ENCODE results near the gene RANBP3. TPM values are rescaled to one million over a fixed set of nuclear protein-coding genes. Genes with fewer than 3 reads are reported as not detected.
A peak's percentile ranks its signal among the peaks of the same experiment; 100 is the strongest.
"Not testable (repeated sequence)": the region's sequence is repeated elsewhere in the genome, so short reads cannot be mapped to it uniquely, and the experiment has no call there.

RANBP3 gene
- total and polyA plus RNA-seq, 2 experiments from 2014 or later, result 40.2 to 98.3 TPM

DNA sequence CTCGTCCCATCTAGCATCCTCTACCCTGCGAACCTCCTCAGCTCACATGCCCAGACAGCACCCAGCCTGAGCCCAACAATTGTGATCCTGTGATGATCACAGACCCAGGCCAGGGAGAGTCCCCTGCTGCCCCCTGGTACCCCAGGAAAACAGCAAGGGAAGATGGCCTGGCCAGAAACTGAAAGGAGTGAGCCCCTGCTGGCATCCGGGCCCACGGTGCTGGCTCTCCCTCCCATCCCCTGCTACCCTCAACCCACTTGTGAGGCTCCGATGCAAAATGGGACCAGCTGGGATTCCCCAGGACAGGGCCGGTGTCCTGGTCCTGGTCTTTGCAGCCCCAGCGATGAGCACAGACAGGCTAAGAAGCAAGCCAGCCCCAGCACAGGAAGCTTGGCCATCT, 14.1 kb downstream of the RANBP3 start (continued):
- TF ChIP-seq, protein P1, sequence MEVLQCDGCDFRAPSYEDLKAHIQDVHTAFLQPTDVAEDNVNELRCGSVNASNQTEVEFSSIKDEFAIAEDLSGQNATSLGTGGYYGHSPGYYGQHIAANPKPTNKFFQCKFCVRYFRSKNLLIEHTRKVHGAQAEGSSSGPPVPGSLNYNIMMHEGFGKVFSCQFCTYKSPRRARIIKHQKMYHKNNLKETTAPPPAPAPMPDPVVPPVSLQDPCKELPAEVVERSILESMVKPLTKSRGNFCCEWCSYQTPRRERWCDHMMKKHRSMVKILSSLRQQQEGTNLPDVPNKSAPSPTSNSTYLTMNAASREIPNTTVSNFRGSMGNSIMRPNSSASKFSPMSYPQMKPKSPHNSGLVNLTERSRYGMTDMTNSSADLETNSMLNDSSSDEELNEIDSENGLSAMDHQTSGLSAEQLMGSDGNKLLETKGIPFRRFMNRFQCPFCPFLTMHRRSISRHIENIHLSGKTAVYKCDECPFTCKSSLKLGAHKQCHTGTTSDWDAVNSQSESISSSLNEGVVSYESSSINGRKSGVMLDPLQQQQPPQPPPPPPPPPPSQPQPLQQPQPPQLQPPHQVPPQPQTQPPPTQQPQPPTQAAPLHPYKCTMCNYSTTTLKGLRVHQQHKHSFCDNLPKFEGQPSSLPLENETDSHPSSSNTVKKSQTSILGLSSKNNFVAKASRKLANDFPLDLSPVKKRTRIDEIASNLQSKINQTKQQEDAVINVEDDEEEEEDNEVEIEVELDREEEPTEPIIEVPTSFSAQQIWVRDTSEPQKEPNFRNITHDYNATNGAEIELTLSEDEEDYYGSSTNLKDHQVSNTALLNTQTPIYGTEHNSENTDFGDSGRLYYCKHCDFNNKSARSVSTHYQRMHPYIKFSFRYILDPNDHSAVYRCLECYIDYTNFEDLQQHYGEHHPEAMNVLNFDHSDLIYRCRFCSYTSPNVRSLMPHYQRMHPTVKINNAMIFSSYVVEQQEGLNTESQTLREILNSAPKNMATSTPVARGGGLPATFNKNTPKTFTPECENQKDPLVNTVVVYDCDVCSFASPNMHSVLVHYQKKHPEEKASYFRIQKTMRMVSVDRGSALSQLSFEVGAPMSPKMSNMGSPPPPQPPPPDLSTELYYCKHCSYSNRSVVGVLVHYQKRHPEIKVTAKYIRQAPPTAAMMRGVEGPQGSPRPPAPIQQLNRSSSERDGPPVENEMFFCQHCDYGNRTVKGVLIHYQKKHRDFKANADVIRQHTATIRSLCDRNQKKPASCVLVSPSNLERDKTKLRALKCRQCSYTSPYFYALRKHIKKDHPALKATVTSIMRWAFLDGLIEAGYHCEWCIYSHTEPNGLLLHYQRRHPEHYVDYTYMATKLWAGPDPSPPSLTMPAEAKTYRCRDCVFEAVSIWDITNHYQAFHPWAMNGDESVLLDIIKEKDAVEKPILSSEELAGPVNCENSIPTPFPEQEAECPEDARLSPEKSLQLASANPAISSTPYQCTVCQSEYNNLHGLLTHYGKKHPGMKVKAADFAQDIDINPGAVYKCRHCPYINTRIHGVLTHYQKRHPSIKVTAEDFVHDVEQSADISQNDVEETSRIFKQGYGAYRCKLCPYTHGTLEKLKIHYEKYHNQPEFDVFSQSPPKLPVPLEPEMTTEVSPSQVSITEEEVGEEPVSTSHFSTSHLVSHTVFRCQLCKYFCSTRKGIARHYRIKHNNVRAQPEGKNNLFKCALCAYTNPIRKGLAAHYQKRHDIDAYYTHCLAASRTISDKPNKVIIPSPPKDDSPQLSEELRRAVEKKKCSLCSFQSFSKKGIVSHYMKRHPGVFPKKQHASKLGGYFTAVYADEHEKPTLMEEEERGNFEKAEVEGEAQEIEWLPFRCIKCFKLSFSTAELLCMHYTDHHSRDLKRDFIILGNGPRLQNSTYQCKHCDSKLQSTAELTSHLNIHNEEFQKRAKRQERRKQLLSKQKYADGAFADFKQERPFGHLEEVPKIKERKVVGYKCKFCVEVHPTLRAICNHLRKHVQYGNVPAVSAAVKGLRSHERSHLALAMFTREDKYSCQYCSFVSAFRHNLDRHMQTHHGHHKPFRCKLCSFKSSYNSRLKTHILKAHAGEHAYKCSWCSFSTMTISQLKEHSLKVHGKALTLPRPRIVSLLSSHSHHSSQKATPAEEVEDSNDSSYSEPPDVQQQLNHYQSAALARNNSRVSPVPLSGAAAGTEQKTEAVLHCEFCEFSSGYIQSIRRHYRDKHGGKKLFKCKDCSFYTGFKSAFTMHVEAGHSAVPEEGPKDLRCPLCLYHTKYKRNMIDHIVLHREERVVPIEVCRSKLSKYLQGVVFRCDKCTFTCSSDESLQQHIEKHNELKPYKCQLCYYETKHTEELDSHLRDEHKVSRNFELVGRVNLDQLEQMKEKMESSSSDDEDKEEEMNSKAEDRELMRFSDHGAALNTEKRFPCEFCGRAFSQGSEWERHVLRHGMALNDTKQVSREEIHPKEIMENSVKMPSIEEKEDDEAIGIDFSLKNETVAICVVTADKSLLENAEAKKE (CRISPR knock-in tag; IDR thresholded peaks at IDR 0.05), result no peak
- TF ChIP-seq CREB1 (CRISPR knock-in tag; IDR thresholded peaks at IDR 0.05; ENCODE audit: low read depth) (no peak), STAT1 (IDR thresholded peaks at IDR 0.05; ENCODE audit: unreplicated experiment) (no peak), NANOG (IDR thresholded peaks at IDR 0.05; ENCODE audit: borderline replicate concordance) (no peak), EZH2 (IDR thresholded peaks at IDR 0.05; ENCODE audit: low read depth, unreplicated experiment) (no peak), EZH2phosphoT487 (IDR thresholded peaks at IDR 0.05; ENCODE audit: unreplicated experiment) (no peak), ZNF331 (CRISPR knock-in tag; IDR thresholded peaks at IDR 0.05; ENCODE audit: low read depth) (no peak)

DNA sequence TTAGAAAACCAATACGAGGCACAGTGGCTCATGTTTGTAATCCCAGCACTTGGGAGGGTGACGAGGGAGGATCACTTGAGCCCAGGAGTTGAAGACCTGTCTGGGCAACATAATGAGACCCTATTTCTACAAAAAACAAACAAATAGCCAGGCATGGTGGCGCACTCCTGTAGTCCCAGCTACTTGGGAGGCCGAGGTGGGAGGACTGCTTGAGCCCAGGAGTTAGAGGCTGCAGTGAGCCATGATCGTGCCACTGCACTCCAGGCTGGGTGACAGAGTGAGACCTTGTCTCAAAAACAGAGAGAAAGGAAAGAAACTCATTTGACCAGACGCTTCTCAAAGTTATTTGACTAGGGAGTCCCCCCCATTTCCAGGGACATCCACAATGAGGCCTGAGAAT, 14.7 kb downstream of the RANBP3 start:
- H3K27ac Mint-ChIP-seq, result peak overlapping the region; percentile 58; the same call in 1 of the 2 replicates
- H3K9me2 ChIP-seq (ENCODE audit: insufficient read depth), result not testable (repeated sequence)

More for the DNA sequence above, 14.7 kb downstream of the RANBP3 start:
- H3K27ac ChIP-seq (ENCODE audit: low read depth), result 0 out of 2 replicates have a peak overlapping the region, but pooled peaks have one; percentile 65
- H3K4me2 ChIP-seq; H2AFZ ChIP-seq; H3K4me3 Mint-ChIP-seq; DNase-seq (ENCODE audit: low spot score); H3K27me3 ChIP-seq (ENCODE audit: insufficient read depth); H3K4me3 ChIP-seq; ATAC-seq; H3K36me3 ChIP-seq (ENCODE audit: insufficient read depth); H3K9me3 Mint-ChIP-seq; H3K36me3 Mint-ChIP-seq (ENCODE audit: low read depth); H3F3A ChIP-seq (replicated peaks; ENCODE audit: low read depth): not testable (repeated sequence)
- H3K79me2 ChIP-seq (replicated peaks; ENCODE audit: insufficient read depth), result peaks cover 94% of the 10 kb centered on the region
- peaks cover 28% of the 10 kb centered on the region for H3K4me1 ChIP-seq (ENCODE audit: insufficient read depth)
- H3K27me3 Mint-ChIP-seq (ENCODE audit: insufficient read depth, low read depth, poor library complexity), result peaks cover 16% of the 10 kb centered on the region
- peaks cover 73% of the 10 kb centered on the region for H3K4me1 Mint-ChIP-seq
- H4K20me1 ChIP-seq (replicated peaks; ENCODE audit: insufficient read depth), result peaks cover 78% of the 10 kb centered on the region
